H1 (cell line): ENCODE results near the gene MED16. TPM values are rescaled to one million over a fixed set of nuclear protein-coding genes. Genes with fewer than 3 reads are reported as not detected.

Experiments used
- CTCF ChIA-PET: fragments of 300-600 bp; sonication (Branson Sonifier 250); formaldehyde crosslinking; loops from one replicate; lab custom pipeline; 2021; ENCODE audit not compliant: partially characterized antibody; lab: Charles Lee
- POLR2A ChIA-PET: fragments of 300-600 bp; sonication (Branson Sonifier 250); formaldehyde crosslinking; loops from one replicate; lab custom pipeline; 2021; ENCODE audit warnings: inconsistent platforms; ENCODE audit not compliant: partially characterized antibody; lab: Charles Lee
- DNase-seq, 2 experiments: peaks; one replicate each; pipeline versions ENCODE4 v3.0.0 to v3.0.0-alpha.2; 2010 to 2022; ENCODE audit warnings: low spot score in 2 of 2, low read depth in 1 of 2, mixed read lengths in 1 of 2
- FAIRE-seq: peaks from 2 replicates; lab custom pipeline; 2011; peaks lifted over from hg19 to GRCh38; lab: Jason Lieb, UNC
- H2AFZ ChIP-seq: 2 replicates; pipeline ENCODE4 v1.8.1; 2012; ENCODE audit warnings: low read length, inconsistent platforms
- H2AK5ac ChIP-seq: 2 replicates; pipeline ENCODE4 v1.6.1; 2013; ENCODE audit warnings: low read depth, low read length
- H2BK120ac ChIP-seq: replicated peaks from 2 replicates; pipeline ENCODE3; 2013; ENCODE audit warnings: low read depth, low read length, inconsistent platforms
- H2BK12ac ChIP-seq: 2 replicates; pipeline ENCODE4 v1.6.1; 2013; ENCODE audit warnings: low read depth, low read length
- H2BK15ac ChIP-seq: 2 replicates; pipeline ENCODE4 v1.6.1; 2013; ENCODE audit warnings: low read length
- H2BK20ac ChIP-seq: 2 replicates; pipeline ENCODE4 v1.6.1; 2013; ENCODE audit warnings: low read length
- H2BK5ac ChIP-seq: 2 replicates; pipeline ENCODE4 v1.6.1; 2013; ENCODE audit warnings: low read depth, low read length
- H3K14ac ChIP-seq: 2 replicates; pipeline ENCODE4 v1.6.1; 2013; ENCODE audit warnings: inconsistent platforms; ENCODE audit not compliant: insufficient read length
- H3K18ac ChIP-seq: 2 replicates; pipeline ENCODE4 v1.6.1; 2013; ENCODE audit warnings: low read length; ENCODE audit errors: extremely low read depth
- H3K23ac ChIP-seq: 2 replicates; pipeline ENCODE4 v1.6.1; 2013; ENCODE audit warnings: inconsistent platforms; ENCODE audit not compliant: insufficient read length
- H3K23me2 ChIP-seq: 2 replicates; pipeline ENCODE4 v1.6.1; 2013; ENCODE audit warnings: low read depth, low read length
- H3K27ac ChIP-seq: 2 replicates; pipeline ENCODE4 v1.6.1; 2011; ENCODE audit warnings: low read depth, low read length, inconsistent platforms
- H3K27me3 ChIP-seq, 4 experiments: replicated peaks in 1 of 4; 1 replicate in 1 of 4; 2 replicates in 3 of 4; pipeline versions ENCODE4 v1.6.1 to v1.8.1; 2011 to 2013; ENCODE audit warnings: low read length in 3 of 4, mild to moderate bottlenecking in 3 of 4, inconsistent platforms in 2 of 4, mixed read lengths in 2 of 4, moderate library complexity in 1 of 4; ENCODE audit not compliant: control insufficient read depth in 3 of 4, insufficient read depth in 3 of 4; ENCODE audit errors: extremely low read depth in 1 of 4
- H3K36me3 ChIP-seq, 4 experiments: 2 replicates each; pipeline versions ENCODE4 v1.6.1 to v1.8.1; 2011 to 2013; ENCODE audit warnings: mild to moderate bottlenecking in 4 of 4, low read length in 3 of 4, moderate library complexity in 2 of 4, control low read depth in 1 of 4, inconsistent platforms in 1 of 4; ENCODE audit not compliant: insufficient read depth in 4 of 4, control insufficient read depth in 2 of 4
- H3K4ac ChIP-seq: replicated peaks from 2 replicates; pipeline ENCODE3; 2013; ENCODE audit warnings: low read length, low read depth, mixed read lengths, inconsistent platforms; ENCODE audit not compliant: insufficient read length
- H3K4me1 ChIP-seq, 4 experiments: replicated peaks in 1 of 4; 1 replicate in 1 of 4; 2 replicates in 3 of 4; pipeline versions ENCODE4 v1.6.1 to v1.8.1; 2011 to 2013; ENCODE audit warnings: low read length in 3 of 4, inconsistent platforms in 2 of 4, mixed read lengths in 1 of 4; ENCODE audit not compliant: insufficient read depth in 4 of 4, control insufficient read depth in 3 of 4
- H3K4me2 ChIP-seq, 2 experiments: 2 replicates each; pipeline versions ENCODE4 v1.6.1 to v1.8.1; 2011 to 2013; ENCODE audit warnings: low read depth in 2 of 2, low read length in 2 of 2, control low read depth in 1 of 2, inconsistent platforms in 1 of 2, mild to moderate bottlenecking in 1 of 2; ENCODE audit not compliant: insufficient read depth in 1 of 2
- H3K4me3 ChIP-seq, 4 experiments: fragments of 200-600, 300-600 bp in 1 of 4; sonication (generic), shearing (Covaris generic), sonication (Bioruptor Twin) in 1 of 4; 2 replicates each; pipeline versions ENCODE4 v1.5.1 to v1.8.1; 2011 to 2016; ENCODE audit warnings: low read length in 4 of 4, low read depth in 3 of 4, control low read depth in 2 of 4, inconsistent platforms in 2 of 4, mild to moderate bottlenecking in 2 of 4, mixed read lengths in 1 of 4, moderate library complexity in 1 of 4; ENCODE audit not compliant: insufficient read depth in 2 of 4; ENCODE audit errors: extremely low read depth in 1 of 4
- H3K56ac ChIP-seq: replicated peaks from 2 replicates; pipeline ENCODE3; 2013; ENCODE audit warnings: low read depth, mild to moderate bottlenecking, mixed read lengths, low read length, inconsistent platforms; ENCODE audit not compliant: insufficient read length
- H3K79me1 ChIP-seq: 2 replicates; pipeline ENCODE4 v1.6.1; 2013; ENCODE audit warnings: low read depth, low read length, control low read depth
- H3K79me2 ChIP-seq, 2 experiments: 2 replicates each; pipeline versions ENCODE4 v1.6.1 to v1.8.1; 2012 to 2013; ENCODE audit warnings: low read length in 2 of 2, mild to moderate bottlenecking in 2 of 2, inconsistent platforms in 1 of 2; ENCODE audit not compliant: insufficient read depth in 2 of 2, control insufficient read depth in 1 of 2
- H3K9ac ChIP-seq, 4 experiments: replicated peaks in 1 of 4; 1 replicate in 1 of 4; 2 replicates in 3 of 4; pipeline versions ENCODE4 v1.6.1 to v1.8.1; 2011 to 2013; ENCODE audit warnings: low read depth in 3 of 4, low read length in 3 of 4, control low read depth in 2 of 4, mild to moderate bottlenecking in 2 of 4, moderate library complexity in 2 of 4, inconsistent platforms in 1 of 4; ENCODE audit errors: extremely low read depth in 1 of 4
- H3K9me3 ChIP-seq, 2 experiments: 2 replicates each; pipeline versions ENCODE4 v1.6.1 to v1.8.1; 2012 to 2013; ENCODE audit warnings: mild to moderate bottlenecking in 2 of 2, moderate library complexity in 2 of 2, control low read depth in 1 of 2, inconsistent platforms in 1 of 2, low read depth in 1 of 2, low read length in 1 of 2, mixed read lengths in 1 of 2; ENCODE audit not compliant: insufficient read depth in 2 of 2
- H4K20me1 ChIP-seq, 2 experiments: replicated peaks in 1 of 2; 2 replicates each; pipeline versions ENCODE3 to v1.8.1; 2011 to 2013; ENCODE audit warnings: inconsistent platforms in 2 of 2, low read length in 2 of 2, mild to moderate bottlenecking in 1 of 2; ENCODE audit not compliant: insufficient read depth in 2 of 2, control insufficient read depth in 1 of 2
- H4K5ac ChIP-seq: 2 replicates; pipeline ENCODE4 v1.6.1; 2013; ENCODE audit warnings: low read length, low read depth, mixed read lengths, inconsistent platforms; ENCODE audit not compliant: insufficient read length
- H4K8ac ChIP-seq: 2 replicates; pipeline ENCODE4 v1.8.0; 2013; ENCODE audit warnings: mild to moderate bottlenecking, moderate library complexity, low read length, inconsistent platforms; ENCODE audit not compliant: insufficient read depth; ENCODE audit errors: extremely low read depth
- H4K91ac ChIP-seq: replicated peaks from 2 replicates; pipeline ENCODE3; 2013; ENCODE audit warnings: low read length, mixed read lengths, inconsistent platforms; ENCODE audit not compliant: insufficient read length
- BRCA1 ChIP-seq: IDR thresholded peaks from 2 replicates; pipeline ENCODE4 v1.6.1; 2012; ENCODE audit warnings: low read depth, low read length, improper control_type of control experiment
- GTF2F1 ChIP-seq: IDR thresholded peaks from 2 replicates; pipeline ENCODE4 v1.6.1; 2012; ENCODE audit warnings: low read depth, low read length, improper control_type of control experiment, borderline replicate concordance
- JUN ChIP-seq: IDR thresholded peaks from 2 replicates; pipeline ENCODE4 v1.6.1; 2011; ENCODE audit warnings: low read depth, mild to moderate bottlenecking, improper control_type of control experiment, low read length
- JUND ChIP-seq: IDR thresholded peaks from 2 replicates; pipeline ENCODE4 v1.6.1; 2011; ENCODE audit warnings: mild to moderate bottlenecking, improper control_type of control experiment, low read length
- NANOG ChIP-seq: IDR thresholded peaks from 2 replicates; pipeline ENCODE4 v1.6.1; 2011; ENCODE audit warnings: low read length, low read depth, mild to moderate bottlenecking, inconsistent platforms; ENCODE audit not compliant: insufficient read depth, poor library complexity, severe bottlenecking
- POLR2AphosphoS5 ChIP-seq: IDR thresholded peaks from 2 replicates; pipeline ENCODE4 v1.6.1; 2011; ENCODE audit warnings: low read depth, low read length
- POU5F1 ChIP-seq: IDR thresholded peaks from 2 replicates; pipeline ENCODE4 v1.6.1; 2011; ENCODE audit warnings: low read depth, mild to moderate bottlenecking, low read length, moderate library complexity
- RBBP5 ChIP-seq: IDR thresholded peaks from 2 replicates; pipeline ENCODE4 v1.7.1; 2012; ENCODE audit warnings: low read depth, mild to moderate bottlenecking, inconsistent platforms, low read length, moderate library complexity, borderline replicate concordance
- RNF2 ChIP-seq: fragments of 200-900, 300-1000 bp; sonication (generic); IDR thresholded peaks from 2 replicates; pipeline ENCODE4 v1.7.1; 2016; ENCODE audit warnings: borderline replicate concordance, low read depth, mild to moderate bottlenecking, antibody characterized with exemption, low read length; ENCODE audit not compliant: poor library complexity, severe bottlenecking; ENCODE audit errors: missing control alignments
- TBP ChIP-seq: IDR thresholded peaks from 2 replicates; pipeline ENCODE4 v1.6.1; 2011; ENCODE audit warnings: low read depth, low read length, improper control_type of control experiment
- WGBS, 2 experiments: shearing (Covaris generic) in 1 of 2; methylation state at CpG; one replicate each; pipeline versions ENCODE4 v1.1.6 to v1.1.7; 2013 to 2015; ENCODE audit warnings: low lambda C conversion rate in 2 of 2, mixed read lengths in 2 of 2, inconsistent platforms in 1 of 2, low coverage in 1 of 2, missing lambda C conversion rate in 1 of 2; ENCODE audit not compliant: insufficient replicate concordance in 2 of 2, insufficient coverage in 1 of 2, insufficient read length in 1 of 2; ENCODE audit errors: extremely low coverage in 1 of 2, missing lambda C conversion rate in 1 of 2; 5-methylcytosine and 5-hydroxymethylcytosine counted together
- polyA plus RNA-seq, 7 experiments: library from polyadenylated mRNA; depleted of rRNA in 3 of 7; stranded (reverse) in 5 of 7; unstranded in 2 of 7; fragments of >200 nt in 5 of 7; fragments of 200-250 nt in 2 of 7; gene quantifications; 1 replicate in 5 of 7; 2 replicates in 1 of 7; 4 replicates in 1 of 7; pipeline versions ENCODE4 v1.2.1 to v1.2.3, GENCODE V29; 2011 to 2013; ENCODE audit warnings: missing spikeins in 2 of 7, mixed read lengths in 2 of 7
- total RNA-seq: library from RNA; stranded (reverse); fragmentation: NEBNext Ultra II Directional; extraction: Animal tissue kit (Norgen Biotek cat#: 25700); gene quantifications from 2 replicates; pipeline ENCODE4 v1.2.1, GENCODE V29; 2021

The MED16 gene
- total and polyA plus RNA-seq, 2 of the 8 experiments (the other 6 are each of a cell fraction or from before 2014, with no cell fraction given) = 51.0 to 67.2 TPM

GRCh38 chr19:872266-872951, 20.6 kb downstream of the MED16 start:
- H3K4me1 ChIP-seq = peaks cover 3 to 20% (median 6%) of the 10 kb centered on the region in 4 experiments; a peak in 6 of 7 replicates
- DNase-seq (no peak), FAIRE-seq (no peak)
- peak overlapping the region; percentile 73; the same call in 1 of the 2 replicates for H2BK5ac ChIP-seq
- H3K14ac ChIP-seq = no peak overlapping the region
- POLR2A ChIA-PET = interaction anchor here (0.9 to 11.5 kb wide), 6 partner anchors 8 to 110 kb away, joined by 3 to 82 read pairs (median 4); partner anchors contain the start of genes MED16, RNU6-9 and WDR18
- H3K36me3 ChIP-seq = peaks cover 0 to 18% (median 0%) of the 10 kb centered on the region in 4 experiments; a peak in 4 of 8 replicates
- H3K9ac ChIP-seq = no peak overlapping the region
- no peak overlapping the region for H2BK20ac ChIP-seq
- peaks cover 2% of the 10 kb centered on the region for H3K79me1 ChIP-seq
- H3K27me3 ChIP-seq = no peaks in the 10 kb centered on the region
- H2BK12ac ChIP-seq = no peak overlapping the region
- H3K23me2 ChIP-seq = no peaks in the 10 kb centered on the region
- no peak overlapping the region for H3K4me2 ChIP-seq
- no peak overlapping the region for H2AK5ac ChIP-seq
- H2BK120ac ChIP-seq = no peak overlapping the region
- TF ChIP-seq TBP = no peak
- no peak for TF ChIP-seq RBBP5
- TF ChIP-seq POLR2AphosphoS5 = no peak
- no peak for TF ChIP-seq GTF2F1
- TF ChIP-seq POU5F1 = no peak
- TF ChIP-seq NANOG = no peak
- no peak for TF ChIP-seq JUN
- no peak for TF ChIP-seq RNF2
- TF ChIP-seq JUND = no peak
- TF ChIP-seq BRCA1 = no peak
- no peak overlapping the region for H3K23ac ChIP-seq
- no peak overlapping the region for H2AFZ ChIP-seq
- 84% methylated on average over 11 of the region's 27 CpGs; no CpG with 5 or more reads in 1 of the 2 experiments for WGBS, 2 experiments
- peaks cover 0 to 3% of the 10 kb centered on the region in 2 experiments; a peak in 1 of 4 replicates for H3K9me3 ChIP-seq
- H3K56ac ChIP-seq = no peak overlapping the region
- no peak overlapping the region for H3K27ac ChIP-seq
- peak overlapping the region in 1 of 4 experiments; percentile 35; a peak in 1 of 8 replicates for H3K4me3 ChIP-seq
- peak overlapping the region; percentile 35; the same call in 1 of the 2 replicates for H4K8ac ChIP-seq
- H2BK15ac ChIP-seq = no peak overlapping the region
- no peaks in the 10 kb centered on the region for H3K79me2 ChIP-seq
- H4K20me1 ChIP-seq = peaks cover 4 to 9% of the 10 kb centered on the region in 2 experiments
- no peak overlapping the region for H4K5ac ChIP-seq
- peak overlapping the region; percentile 42 for H4K91ac ChIP-seq
- no peak overlapping the region for H3K4ac ChIP-seq
- CTCF ChIA-PET = interaction anchor here (2.8 kb wide), 1 partner anchor 15 kb away, joined by 10 read pairs; no protein-coding TSS in a partner anchor
- no peak overlapping the region for H3K18ac ChIP-seq
